HG03571 (cell line): ENCODE data around the gene CISD3.

Source experiments
- ATAC-seq: cut with Tn5 transposase; IDR thresholded peaks from one replicate; pipeline ENCODE4 v1.9.1; 2021; ENCODE audit not compliant: unreplicated experiment

CISD3 gene

DNA sequence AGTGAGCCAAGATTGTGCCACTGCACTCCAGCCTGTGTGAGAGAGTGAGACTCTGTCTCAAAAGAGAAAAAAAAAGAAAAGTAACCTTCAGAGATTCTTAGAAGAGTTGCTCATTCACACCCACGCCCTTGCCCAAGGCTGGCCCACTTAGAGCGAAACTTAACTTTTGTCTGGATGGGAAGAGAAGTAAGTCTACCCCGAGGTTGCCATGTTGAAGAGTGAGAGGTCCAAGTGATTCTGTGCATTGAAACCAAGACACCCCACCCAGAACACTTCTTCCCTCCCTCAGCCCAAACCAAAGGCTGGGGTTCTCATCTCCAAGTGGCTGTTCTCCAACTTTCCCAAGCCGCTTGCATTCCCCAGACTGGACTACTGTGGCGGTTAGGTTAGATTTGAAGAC is 2.4 kb upstream of the CISD3 start:
- ATAC-seq: no peak

DNA sequence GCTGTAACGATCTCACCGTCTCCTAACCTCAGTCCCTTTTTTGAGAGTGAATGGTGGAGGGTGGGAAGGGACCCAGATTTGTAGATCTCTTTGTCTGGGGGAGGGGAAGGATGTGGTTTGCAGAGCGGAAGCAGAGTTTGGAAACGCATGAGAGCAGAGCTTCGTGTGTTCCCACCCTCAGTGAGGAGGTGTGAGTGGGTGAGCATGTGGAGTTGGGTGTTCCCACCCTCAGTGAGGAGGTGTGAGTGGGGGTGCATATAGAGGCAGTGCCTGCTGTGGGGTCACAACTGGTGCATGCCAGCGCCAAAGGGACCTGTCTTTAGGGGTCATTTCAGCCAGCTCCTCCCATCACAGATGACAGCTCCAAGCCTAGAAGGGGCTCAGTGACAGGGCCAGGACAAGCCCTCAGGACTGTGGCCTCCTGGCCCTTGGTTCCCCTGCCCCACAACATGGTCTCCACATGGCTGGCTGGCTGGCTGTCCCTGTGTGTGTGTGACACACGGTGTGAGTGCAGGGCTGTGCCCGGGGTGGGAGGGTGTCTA is 1.8 kb upstream of the CISD3 start:
- no peak for ATAC-seq

DNA sequence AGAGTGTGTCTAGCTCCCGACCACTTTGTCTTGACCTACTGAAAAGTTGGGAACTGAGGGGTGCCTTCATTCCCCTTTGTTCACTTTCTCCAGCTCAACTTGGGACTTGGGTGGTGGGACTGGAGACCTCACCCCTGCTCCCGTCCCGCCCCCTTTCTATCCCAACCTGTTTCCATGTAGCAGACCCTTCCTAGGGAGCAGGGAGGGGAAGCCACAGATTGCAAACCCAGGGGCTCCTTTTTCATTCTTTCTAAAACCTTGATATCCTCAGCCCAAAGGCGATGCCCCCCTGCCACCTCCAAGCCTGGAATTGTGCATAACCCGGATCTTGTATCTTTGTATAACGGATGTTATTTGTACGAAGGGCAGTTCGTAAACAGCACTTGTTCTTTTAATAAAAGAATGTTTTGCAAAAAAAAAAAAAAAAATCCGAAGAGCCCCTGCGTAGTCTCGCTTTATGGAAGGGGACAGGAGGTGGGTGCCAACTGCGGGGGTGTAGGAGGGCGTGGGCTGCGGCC is 714 bp upstream of the CISD3 start:
- no peak for ATAC-seq

DNA sequence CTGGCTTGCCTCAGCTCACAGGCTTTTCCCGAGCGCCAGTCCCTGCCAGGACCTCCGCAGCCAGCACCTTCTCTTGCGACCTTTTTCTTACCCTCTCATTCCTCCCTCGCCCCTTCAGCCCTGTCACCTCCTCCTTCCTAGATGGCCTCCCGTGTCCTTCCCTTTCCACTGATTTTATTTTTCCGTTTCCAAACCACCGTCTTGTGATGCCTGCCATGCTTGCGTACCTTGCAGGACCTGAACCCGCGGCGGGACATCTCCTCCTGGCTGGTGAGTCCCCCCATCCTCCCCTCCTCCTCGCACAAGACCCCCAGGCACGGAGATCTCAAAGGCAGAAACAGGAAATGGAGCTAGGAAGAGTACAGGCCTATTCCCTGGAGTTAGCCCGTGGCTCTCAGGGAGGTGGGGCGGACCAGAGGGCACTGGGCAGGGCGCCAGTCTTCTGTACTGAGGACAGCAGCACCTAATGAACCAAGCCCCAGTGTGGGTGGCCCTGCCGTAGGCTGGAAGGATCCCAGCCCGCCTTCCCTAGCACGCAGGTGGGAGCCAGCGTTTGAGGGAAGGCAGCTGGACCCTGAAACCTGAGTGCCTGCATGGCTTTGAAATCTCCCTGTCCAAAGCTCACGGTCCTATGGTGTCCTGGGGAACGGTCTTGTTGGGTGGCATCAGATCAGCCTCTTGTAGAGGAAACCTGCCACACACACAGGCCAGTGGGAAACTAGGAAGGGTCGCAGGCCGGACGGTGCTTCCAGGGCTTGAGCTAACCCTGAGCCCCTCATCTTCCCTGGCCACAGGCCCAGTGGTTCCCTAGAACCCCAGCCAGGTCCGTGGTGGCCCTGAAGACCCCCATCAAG is 612 bp downstream of the CISD3 start:
- no peak for ATAC-seq

DNA sequence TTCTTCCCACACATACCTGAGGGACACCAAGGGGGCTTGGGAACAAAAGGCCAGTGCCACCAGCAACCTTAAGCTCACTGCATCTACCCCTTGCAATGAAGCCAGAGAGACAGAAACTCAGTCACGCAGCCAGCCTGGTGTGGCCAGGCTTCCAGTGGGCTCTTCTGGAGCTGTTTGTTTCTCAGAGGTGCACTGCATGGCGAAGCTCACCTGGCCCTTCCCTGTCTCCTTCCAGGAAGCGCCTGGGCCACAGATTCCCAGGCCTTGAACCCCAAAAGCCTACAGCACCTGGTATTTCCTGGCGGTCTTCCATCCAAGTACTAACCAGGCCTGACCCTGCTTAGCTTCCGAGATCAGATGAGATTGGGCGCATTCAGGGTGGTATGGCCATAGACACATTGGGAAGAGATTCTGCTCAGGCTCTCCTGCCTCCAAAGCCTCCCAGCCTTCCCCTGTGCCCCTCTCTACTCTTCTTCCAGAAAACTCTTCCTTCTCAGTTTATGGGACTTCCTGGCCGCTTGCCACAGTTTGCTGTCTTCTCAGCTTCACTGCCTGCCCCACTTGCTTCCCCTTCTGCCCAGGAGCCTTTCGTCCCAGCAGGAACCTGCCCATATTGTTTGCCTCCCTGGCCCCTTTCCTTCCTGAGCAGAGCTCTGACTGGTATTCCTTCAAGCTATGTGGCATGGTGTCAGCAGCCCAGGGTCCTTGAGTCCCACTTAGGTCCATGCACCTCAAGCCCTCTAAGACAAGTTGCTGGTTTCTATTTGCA is 1.6 kb downstream of the CISD3 start:
- no peak for ATAC-seq

DNA sequence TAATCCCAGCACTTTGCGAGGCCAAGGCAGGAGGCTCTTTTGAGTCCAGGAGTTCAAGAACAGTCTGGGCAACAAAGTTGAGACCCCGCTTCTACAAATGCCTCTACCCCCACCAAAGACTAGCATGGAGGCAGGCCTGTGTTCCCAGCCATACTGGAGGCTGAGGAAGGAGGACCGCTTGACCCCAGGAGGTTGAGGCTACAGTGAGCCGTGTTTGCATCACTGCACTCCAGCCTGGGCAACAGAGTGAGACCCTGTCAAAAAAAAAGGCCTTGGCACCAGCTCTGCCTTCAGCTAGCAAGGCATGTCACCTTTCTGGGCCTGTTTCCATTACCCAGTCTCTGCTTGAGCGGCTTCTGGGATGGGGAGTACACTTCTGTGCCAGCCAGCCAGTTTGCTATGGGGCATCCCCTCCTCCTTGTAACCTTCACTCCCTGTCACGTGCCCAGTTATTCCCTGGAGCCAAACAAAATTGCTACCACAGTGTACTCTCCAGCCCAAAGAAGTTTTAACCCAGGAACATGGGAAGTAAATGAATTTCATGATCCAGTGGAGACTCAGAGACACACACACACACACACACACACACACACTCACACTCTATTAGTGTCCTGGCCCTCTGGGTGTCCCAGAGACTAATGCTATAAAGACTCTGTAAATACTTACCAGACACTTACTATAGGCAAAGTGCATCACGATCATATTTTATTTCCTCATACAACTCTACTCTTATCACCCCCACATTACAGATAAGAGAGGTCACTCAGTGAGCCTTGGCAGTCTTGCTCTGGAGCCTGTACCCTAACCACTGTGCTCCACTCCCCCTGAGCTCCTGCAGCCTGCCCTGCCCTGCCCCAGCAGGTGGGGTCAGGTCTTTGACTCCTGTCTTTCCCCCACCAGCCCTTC is 2.5 kb downstream of the CISD3 start:
- no peak for ATAC-seq

DNA sequence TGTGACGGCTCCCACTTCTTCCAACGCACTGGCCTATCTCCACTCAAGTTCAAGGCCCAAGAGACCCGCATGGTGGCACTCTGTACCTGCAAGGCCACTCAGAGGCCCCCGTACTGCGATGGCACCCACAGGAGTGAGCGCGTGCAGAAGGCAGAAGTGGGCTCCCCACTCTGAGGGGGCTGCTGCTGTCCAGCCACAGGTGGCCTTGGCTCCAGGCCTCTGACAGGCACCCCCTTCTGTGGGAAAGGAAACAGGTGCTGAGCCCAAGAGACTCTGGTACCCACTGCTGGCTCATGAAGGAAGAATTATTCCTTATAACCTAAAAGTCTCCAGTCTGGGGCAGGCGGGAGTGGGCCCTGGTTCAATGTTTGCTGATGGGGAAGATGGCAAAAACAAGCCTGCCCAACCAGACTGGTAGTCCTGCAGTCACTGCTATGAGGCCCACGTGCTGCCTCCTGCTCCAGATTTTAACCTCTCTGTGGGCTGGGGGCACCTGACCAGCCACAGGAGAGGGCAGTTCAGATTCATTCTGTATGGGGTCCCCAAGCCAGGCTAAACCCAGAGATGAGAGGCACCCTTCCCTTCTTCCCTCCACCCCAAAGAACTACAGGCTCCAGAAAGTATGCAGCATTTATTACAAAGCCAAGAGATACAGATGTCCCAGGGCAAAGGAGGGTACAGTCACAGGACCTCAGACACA is 3.3 kb downstream of the CISD3 start:
- ATAC-seq: no peak

DNA sequence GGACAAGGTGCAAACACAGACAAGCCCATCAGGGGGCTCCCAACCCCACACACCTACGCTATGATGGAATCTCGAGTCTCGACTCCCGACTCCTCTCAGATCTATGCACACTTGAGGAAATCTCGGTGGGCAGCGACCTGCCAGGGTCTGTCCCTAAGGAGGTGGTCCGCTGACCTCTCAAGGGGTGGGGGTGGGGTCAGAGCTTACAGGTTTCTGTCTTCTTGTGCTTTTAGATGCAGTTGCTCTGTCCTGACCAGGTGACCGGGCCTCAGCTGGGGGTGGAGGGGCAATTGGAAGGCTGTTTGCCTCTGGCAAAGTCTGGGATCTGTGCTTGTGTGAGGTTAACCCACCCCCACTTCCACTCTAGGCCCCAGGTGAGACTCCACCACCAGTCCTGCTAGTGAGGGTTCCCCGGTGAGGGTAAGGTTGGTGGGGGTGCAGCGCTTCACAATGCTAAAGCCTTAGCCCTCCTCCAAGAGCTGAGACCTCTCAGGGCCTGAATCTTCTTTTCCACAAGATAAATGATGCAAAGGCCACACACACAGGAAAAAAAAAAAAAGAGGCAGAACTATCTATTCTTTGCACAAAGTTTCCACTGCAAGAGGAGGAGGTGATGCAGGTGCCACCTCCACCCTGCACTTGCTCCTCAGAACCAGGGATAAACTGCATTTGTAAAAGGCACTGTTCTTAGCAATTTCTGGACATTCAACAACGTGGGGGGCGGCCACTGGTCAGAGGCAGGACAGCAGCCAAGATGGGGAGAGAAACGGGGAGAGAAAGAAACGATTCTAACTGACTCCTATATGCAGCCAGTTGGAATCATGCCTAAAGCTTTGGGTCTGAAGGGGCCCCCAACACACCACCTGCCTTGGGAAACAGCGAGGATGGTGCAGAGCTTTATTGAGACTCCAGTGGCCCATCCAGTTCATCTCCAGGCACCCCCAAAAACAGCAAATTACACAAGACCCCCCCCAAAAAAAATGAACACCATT is 4.1 kb downstream of the CISD3 start:
- no peak for ATAC-seq

DNA sequence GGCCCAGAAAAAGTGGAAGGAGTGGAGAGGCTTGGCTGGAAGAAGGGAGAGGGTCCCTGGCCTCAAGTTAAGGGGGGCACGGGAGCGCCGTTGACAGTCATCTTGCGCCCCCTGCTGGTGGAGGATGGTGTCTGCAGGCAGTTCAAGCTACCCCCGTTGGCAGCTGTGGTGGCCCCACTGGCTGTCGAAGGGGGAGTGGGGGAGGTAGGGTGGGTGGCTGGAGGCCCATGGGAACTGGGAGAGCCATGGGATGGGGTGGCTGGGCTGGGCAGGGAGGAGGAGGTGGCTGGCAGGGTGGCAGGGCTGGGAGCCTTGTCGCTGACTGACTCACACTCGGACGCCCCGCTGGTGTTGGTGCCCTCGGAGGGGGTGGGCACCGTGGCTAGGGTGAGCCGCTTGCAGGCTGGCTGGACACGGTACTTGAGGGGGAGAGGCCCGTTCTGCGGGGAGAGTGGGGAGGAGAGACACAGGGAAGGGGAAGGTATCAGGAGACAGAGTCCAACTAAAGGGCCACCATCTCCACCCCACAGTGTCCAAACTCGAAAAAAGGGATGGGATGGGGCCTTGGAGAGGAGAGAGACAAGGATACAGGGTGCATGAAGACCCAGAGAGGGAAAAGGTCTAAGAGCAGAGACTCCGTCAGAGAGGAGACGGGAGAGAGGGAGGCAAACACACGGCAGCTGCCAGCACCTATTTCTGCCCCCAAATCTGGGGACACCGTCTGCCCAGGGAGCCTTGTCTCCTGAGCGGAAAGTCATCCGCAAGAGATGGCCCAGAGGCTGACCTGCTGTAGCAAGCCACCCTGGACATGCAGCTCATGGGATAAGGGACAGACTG is 5.2 kb downstream of the CISD3 start:
- ATAC-seq: no peak

DNA sequence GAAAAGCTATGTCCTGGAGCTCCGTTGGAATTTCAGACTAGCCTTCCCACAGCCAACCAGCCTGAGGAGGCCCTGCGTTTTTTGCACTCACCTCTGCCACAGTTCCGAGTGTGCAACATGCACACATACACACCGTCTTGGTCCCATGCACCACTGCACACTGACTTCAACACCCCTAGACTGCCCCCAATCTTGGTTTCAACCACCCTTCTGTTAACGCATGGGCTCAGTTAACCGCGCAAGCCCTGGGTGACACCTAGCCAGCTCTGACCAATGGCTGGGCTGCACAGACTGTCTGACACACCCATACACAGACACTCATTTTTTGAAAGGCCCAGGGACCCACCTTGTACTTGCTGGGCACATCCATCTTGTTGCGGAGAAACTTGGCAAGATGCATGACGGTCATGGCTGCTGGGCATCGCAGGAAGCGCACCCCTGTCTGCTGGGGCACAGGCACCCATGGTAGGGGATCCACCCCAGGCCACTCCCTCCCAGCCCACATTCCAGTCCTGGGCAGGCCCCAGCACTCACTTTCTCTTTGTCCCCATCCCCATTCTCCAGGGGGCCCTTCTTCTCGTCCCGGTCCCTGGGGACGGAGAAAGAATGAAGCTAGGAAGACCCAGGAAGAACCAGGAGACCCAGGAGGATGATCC is 8.0 kb downstream of the CISD3 start:
- ATAC-seq: no peak

DNA sequence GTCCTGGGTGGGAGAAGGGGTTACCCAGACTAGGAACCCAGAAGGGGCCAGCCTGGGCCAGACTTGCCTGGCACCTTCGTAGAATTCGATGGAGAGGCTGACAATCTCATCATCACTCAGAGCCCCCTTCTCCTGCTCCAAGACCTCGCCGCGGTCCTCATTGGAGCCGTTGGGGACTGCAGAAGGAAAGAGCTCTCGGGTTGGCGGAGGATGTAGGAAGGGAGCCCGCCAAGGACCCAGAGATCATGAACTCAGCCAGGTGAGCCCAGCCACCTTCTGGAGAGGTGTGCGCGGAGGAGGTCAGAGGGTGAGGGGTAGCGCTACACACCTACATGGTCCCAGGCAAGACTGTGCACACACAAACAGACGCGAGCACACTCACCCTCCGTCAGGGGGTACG is 8.5 kb downstream of the CISD3 start:
- no peak for ATAC-seq

DNA sequence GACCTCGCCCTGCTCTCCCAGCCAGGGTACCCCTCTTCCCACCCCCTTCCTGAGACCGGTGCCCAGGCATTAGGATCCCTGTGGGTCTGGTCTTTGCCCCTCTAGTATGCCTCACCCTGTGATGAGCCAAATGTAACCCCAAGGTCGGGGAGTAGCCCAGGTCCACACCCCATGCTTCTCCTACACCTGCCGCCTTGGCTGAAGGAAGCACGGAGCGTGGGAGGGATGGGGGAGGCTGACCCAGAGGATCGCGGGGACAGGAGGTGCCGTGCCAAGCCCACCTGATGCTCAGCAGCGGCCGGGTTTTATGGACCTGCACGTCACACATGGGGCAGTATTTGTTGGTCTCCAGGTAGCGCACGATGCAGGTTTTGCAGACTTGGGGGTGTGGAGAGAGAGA is 9.2 kb downstream of the CISD3 start:
- no peak for ATAC-seq

DNA sequence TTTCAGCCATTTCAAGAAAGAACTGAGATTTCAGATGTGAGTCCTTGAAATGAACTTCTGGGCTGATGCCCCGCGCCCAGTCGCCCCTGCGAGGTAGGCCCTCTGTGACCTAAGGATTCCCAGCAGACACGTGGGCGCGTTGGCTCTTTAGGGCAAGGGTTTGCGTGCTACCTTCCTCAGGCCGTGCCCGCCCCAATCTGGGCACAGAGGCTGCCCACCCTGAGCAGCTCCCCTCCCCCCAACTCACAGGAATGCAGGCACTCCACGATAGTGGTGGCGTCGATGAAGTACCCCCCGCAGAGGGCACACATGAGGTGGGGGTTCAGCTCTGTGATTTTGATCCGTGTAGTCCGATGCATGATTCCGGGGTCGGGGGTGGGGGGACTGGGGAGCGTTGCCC is 9.9 kb downstream of the CISD3 start:
- no peak for ATAC-seq

DNA sequence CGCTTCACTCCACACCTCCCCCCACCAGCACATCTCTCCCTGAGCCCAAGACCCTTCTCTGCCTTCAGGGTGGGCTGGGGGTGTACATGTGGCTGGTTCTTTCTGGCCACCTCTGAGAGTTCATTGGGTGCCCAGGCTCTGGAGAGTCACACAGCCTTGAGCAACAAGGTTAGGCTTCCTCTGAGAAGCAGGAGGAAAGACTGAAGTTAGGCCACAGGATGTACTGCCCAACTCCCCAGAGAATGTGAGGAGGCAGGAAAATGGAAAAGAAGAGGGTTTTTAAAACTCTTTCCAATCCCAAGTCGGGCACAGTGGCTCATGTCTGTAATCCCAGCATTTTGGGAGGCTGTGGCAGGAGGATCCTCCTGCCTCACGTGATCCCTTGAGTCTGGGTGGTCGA is 10.7 kb downstream of the CISD3 start:
- no peak for ATAC-seq

DNA sequence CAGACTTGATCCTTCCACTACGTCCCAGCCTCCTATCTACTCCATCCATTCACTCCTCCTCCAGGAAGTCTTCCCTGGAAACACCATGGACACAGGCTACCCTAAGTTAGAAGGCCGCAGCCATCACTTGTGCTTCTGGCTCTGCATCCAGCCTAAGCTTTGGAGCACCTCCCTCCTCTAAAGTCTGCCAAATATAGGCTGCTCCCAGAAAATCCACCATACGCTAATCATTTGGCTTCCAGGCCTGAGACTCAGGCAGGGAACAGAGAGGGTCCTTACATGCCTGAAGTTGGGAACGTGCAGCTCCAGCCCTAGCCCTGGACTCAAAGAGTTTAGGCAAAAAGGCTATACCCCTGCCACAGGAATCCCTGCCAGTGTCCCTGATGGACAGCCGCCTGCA is 11.3 kb downstream of the CISD3 start:
- no peak for ATAC-seq

DNA sequence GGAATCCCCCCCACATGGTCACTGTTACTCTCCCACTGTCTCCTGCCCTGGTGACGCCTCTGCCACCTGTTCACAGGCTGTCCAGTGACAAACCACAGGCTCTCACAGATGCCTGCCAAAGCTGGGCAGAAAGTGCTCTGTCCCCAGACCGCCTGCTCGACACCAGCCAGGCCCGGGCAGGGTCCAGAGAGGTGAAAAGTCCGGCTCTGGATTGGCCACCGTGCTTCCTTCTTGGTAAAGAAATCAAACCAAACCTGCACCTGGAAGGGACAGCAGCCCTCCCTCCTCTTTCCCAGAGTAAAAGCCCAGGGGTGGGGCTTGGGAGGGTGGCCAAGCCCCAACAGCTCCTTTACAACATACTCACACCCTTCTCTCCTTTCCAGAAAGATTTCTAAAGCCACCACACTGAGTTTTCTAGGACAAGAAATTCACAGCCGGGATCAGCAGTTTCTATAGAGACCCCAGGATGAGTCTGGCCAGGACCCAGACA is 11.8 kb downstream of the CISD3 start:
- ATAC-seq: no peak
